H1 (cell line): ENCODE results near the gene ABI3. TPM values are rescaled to one million over a fixed set of nuclear protein-coding genes. Genes with fewer than 3 reads are reported as not detected.

Experiments
- ATF2 ChIP-seq: IDR thresholded peaks from 2 replicates; pipeline ENCODE4 v1.6.1; 2012; ENCODE audit warnings: low read length, inconsistent platforms
- BRCA1 ChIP-seq: IDR thresholded peaks from 2 replicates; pipeline ENCODE4 v1.6.1; 2012; ENCODE audit warnings: low read depth, low read length, improper control_type of control experiment
- TBP ChIP-seq: IDR thresholded peaks from 2 replicates; pipeline ENCODE4 v1.6.1; 2011; ENCODE audit warnings: low read depth, low read length, improper control_type of control experiment
- YY1 ChIP-seq: IDR thresholded peaks from 2 replicates; pipeline ENCODE4 v1.6.1; 2011; ENCODE audit warnings: low read depth, mild to moderate bottlenecking, low read length
- ZNF274 ChIP-seq: IDR thresholded peaks from 2 replicates; pipeline ENCODE4 v1.7.0; 2012; ENCODE audit warnings: low read length, borderline replicate concordance; ENCODE audit errors: extremely low read depth
- polyA plus RNA-seq, 7 experiments: library from polyadenylated mRNA; depleted of rRNA in 3 of 7; stranded (reverse) in 5 of 7; unstranded in 2 of 7; fragments of >200 nt in 5 of 7; fragments of 200-250 nt in 2 of 7; gene quantifications; 1 replicate in 5 of 7; 2 replicates in 1 of 7; 4 replicates in 1 of 7; pipeline versions ENCODE4 v1.2.1 to v1.2.3, GENCODE V29; 2011 to 2013; ENCODE audit warnings: missing spikeins in 2 of 7, mixed read lengths in 2 of 7
- total RNA-seq: library from RNA; stranded (reverse); fragmentation: NEBNext Ultra II Directional; extraction: Animal tissue kit (Norgen Biotek cat#: 25700); gene quantifications from 2 replicates; pipeline ENCODE4 v1.2.1, GENCODE V29; 2021

Gene ABI3
- total and polyA plus RNA-seq, 2 of the 8 experiments (the other 6 are each of a cell fraction or from before 2014, with no cell fraction given): 1.3 to 2.5 TPM

DNA sequence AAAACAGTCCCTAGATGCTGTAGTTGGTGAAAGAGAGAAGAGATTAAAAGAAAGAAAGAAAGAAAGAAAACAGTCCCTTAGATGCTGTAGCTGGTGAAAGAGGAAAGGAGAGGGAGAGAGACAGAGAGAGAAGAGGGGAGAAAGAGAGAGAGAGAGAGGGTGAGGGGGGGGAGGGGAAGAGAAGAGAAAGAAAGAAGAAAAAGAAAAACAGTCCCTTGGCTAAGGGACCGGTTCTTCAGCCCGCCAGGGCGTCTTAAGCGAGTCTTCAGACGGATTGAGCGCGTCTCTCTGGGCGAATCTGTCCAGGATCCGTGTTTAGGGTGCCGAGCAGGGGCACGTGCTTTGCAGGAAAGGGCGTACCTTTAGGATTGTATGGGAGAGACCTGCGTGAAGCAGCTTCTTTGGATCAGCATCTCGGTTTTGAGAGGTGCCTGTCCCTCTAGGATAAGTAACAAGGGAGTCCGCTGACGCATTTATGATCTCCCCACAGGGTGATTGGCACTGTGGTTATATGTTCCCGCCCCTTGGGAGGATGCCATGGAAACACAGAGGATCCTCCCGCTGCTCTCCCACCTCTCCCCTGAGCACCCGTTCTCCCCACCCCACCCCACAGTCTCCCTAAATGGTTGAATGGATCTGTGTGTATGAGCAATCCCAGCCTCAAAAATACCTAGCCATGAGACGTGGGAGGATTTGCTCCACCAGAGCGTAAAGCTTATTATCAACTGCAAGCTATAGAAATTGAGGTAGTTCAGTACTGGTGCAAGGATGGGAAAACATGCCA lies 16.8 kb upstream of the ABI3 start (continued):
- no peak; the same call in 1 of the 2 replicates for TF ChIP-seq ATF2
- no peak for TF ChIP-seq BRCA1
- TF ChIP-seq TBP: no peak
- TF ChIP-seq YY1: no peak
- TF ChIP-seq ZNF274: no peak
